Measurements from ENCODE around the gene SELENOO.
A peak's percentile ranks its signal among the peaks of the same experiment; 100 is the strongest.

Gene SELENOO

GRCh38 chr22:50255607-50256006 lies 54.8 kb downstream of the SELENOO start:
- Histone ChIP-seq H3K4me3 (ENCODE audit: insufficient read depth, low read depth, low read length, poor library complexity, severe bottlenecking) (no peak overlapping the region), H3K9me3 (ENCODE audit: control insufficient read depth, low read length) (no peaks in the 10 kb centered on the region), H3K36me3 (ENCODE audit: control insufficient read depth, insufficient read depth, low read length) (no peaks in the 10 kb centered on the region), H3K27ac (ENCODE audit: insufficient read depth, low read length, poor library complexity, severe bottlenecking) (no peak overlapping the region), H3K27me3 (replicated peaks; ENCODE audit: control insufficient read depth, insufficient read depth, low read length, poor library complexity, severe bottlenecking) (no peaks in the 10 kb centered on the region), H3K4me1 (ENCODE audit: control insufficient read depth, insufficient read depth, low read length, poor library complexity, severe bottlenecking) (peaks cover under 1% of the 10 kb centered on the region)
- DNase-seq: no peak

- H3K36me3 ChIP-seq (ENCODE audit: control insufficient read depth, insufficient read depth, low read length): no peaks in the 10 kb centered on the region
- no peak overlapping the region for H3K27ac ChIP-seq (ENCODE audit: insufficient read depth, low read length, poor library complexity, severe bottlenecking)
- no peaks in the 10 kb centered on the region for H3K4me1 ChIP-seq (ENCODE audit: control insufficient read depth, insufficient read depth, low read length, poor library complexity, severe bottlenecking)
- H3K9me3 ChIP-seq (ENCODE audit: control insufficient read depth, low read length): no peaks in the 10 kb centered on the region
- no peak for DNase-seq
- H3K27me3 ChIP-seq (replicated peaks; ENCODE audit: control insufficient read depth, insufficient read depth, low read length, poor library complexity, severe bottlenecking): no peaks in the 10 kb centered on the region
- H3K4me3 ChIP-seq (ENCODE audit: insufficient read depth, low read depth, low read length, poor library complexity, severe bottlenecking): no peak overlapping the region
Observed at GRCh38 chr22:50256258-50256862, 55.5 kb downstream of the SELENOO start.

DNA sequence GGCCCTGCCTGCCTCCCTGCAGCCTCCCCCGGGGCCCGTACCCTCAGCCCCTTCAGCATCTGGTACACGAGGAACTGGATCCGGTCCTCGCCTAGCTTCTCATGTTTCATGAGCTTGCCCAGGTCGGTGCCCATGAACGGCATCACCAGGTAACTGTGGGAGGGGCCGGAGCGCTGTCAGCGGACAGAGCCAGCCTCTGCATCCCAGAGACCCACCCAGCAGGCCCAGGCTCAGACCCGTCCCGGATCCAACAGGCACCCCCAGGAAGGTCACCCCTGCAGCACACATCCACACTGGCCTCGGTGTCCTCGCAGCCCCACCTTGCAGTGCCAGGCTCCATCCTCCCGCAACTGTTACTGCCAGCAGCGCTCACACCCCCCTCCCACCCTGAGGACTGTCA lies 56.2 kb downstream of the SELENOO start:
- no peak for DNase-seq
- Histone ChIP-seq H3K4me1 (ENCODE audit: control insufficient read depth, insufficient read depth, low read length, poor library complexity, severe bottlenecking) (no peaks in the 10 kb centered on the region), H3K4me3 (ENCODE audit: insufficient read depth, low read depth, low read length, poor library complexity, severe bottlenecking) (no peak overlapping the region), H3K27me3 (replicated peaks; ENCODE audit: control insufficient read depth, insufficient read depth, low read length, poor library complexity, severe bottlenecking) (peaks cover under 1% of the 10 kb centered on the region), H3K36me3 (ENCODE audit: control insufficient read depth, insufficient read depth, low read length) (no peaks in the 10 kb centered on the region), H3K27ac (ENCODE audit: insufficient read depth, low read length, poor library complexity, severe bottlenecking) (no peak overlapping the region), H3K9me3 (ENCODE audit: control insufficient read depth, low read length) (no peaks in the 10 kb centered on the region)

GRCh38 chr22:50257451-50258360 lies 56.9 kb downstream of the SELENOO start:
- Histone ChIP-seq H3K4me3 (ENCODE audit: insufficient read depth, low read depth, low read length, poor library complexity, severe bottlenecking) (no peak overlapping the region), H3K4me1 (ENCODE audit: control insufficient read depth, insufficient read depth, low read length, poor library complexity, severe bottlenecking) (no peaks in the 10 kb centered on the region), H3K27ac (ENCODE audit: insufficient read depth, low read length, poor library complexity, severe bottlenecking) (no peak overlapping the region), H3K36me3 (ENCODE audit: control insufficient read depth, insufficient read depth, low read length) (no peaks in the 10 kb centered on the region), H3K27me3 (replicated peaks; ENCODE audit: control insufficient read depth, insufficient read depth, low read length, poor library complexity, severe bottlenecking) (peaks cover 8% of the 10 kb centered on the region), H3K9me3 (ENCODE audit: control insufficient read depth, low read length) (no peaks in the 10 kb centered on the region)
- DNase-seq: no peak

DNA sequence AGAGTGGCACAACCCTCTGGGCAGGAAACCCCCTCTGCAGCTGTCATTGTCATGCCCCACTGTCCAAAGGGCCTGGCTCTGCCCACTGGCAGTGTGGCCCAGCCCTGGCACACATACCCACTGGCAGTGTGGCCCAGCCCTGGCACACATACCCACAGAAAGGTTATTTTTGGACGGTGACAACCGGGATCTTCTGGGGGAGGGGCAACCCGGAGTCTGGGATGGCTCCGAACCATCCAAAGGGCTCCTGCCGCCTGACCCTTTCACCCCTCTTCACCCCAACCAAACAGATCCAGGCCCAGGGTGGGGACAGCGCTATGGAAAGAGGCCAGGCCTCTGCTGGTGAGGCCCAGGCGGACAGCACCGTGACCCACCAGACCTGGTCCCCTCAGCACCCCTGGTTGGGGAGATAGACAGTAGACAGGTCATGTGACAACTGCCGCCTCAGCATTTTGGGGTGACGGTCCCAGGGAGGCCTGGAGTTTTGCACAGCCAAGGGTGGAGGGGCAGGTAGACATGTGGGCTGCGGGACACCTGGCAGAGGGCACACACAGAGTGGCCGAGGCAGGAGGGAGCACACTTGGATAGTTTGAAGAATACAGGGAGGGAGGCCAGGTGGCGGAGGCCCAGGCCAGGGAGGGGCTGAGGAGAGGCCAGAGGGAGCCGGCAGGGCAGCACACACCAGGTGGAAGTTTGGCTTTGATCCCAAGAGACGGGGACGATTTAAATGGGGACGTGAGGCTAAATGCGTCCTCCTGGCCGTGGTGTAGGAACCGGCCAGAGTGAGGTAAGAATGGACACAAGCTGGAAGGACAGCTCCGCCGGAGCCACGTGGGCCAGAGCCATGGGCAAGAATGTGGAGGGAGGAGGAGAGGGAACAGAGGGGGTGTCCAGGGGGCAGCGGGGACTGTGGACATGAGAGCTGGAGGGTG lies 57.8 kb downstream of the SELENOO start:
- H3K4me3 ChIP-seq (ENCODE audit: insufficient read depth, low read depth, low read length, poor library complexity, severe bottlenecking): no peak overlapping the region
- peaks cover 17% of the 10 kb centered on the region for H3K27me3 ChIP-seq (replicated peaks; ENCODE audit: control insufficient read depth, insufficient read depth, low read length, poor library complexity, severe bottlenecking)
- no peaks in the 10 kb centered on the region for H3K9me3 ChIP-seq (ENCODE audit: control insufficient read depth, low read length)
- no peaks in the 10 kb centered on the region for H3K4me1 ChIP-seq (ENCODE audit: control insufficient read depth, insufficient read depth, low read length, poor library complexity, severe bottlenecking)
- no peak overlapping the region for H3K27ac ChIP-seq (ENCODE audit: insufficient read depth, low read length, poor library complexity, severe bottlenecking)
- H3K36me3 ChIP-seq (ENCODE audit: control insufficient read depth, insufficient read depth, low read length): no peaks in the 10 kb centered on the region
- no peak for DNase-seq

GRCh38 chr22:50259302-50259701 lies 58.5 kb downstream of the SELENOO start:
- Histone ChIP-seq H3K4me1 (ENCODE audit: control insufficient read depth, insufficient read depth, low read length, poor library complexity, severe bottlenecking) (no peaks in the 10 kb centered on the region), H3K36me3 (ENCODE audit: control insufficient read depth, insufficient read depth, low read length) (no peaks in the 10 kb centered on the region), H3K4me3 (ENCODE audit: insufficient read depth, low read depth, low read length, poor library complexity, severe bottlenecking) (no peak overlapping the region)

DNA sequence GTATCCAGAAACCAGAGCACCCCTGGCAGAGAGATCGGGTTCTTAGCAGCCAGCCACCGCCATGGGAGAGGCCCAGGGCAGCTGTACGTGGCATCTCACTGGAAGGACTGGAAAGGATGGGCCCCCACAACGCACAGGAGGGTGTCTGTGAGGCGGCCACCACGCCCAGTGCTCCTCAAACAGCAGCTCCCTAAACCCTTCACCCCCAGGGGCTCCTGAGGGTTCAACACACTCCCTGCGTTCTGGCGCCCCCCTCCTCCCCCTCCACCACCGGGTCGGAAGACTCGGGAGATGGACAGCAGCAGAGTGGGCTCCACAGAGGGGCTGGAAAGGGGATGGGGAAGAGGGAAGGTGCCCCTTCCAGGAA lies 59.6 kb downstream of the SELENOO start:
- H3K4me3 ChIP-seq (ENCODE audit: insufficient read depth, low read depth, low read length, poor library complexity, severe bottlenecking): no peak overlapping the region
- peaks cover 17% of the 10 kb centered on the region for H3K27me3 ChIP-seq (replicated peaks; ENCODE audit: control insufficient read depth, insufficient read depth, low read length, poor library complexity, severe bottlenecking)
- H3K9me3 ChIP-seq (ENCODE audit: control insufficient read depth, low read length): no peaks in the 10 kb centered on the region
- no peak for DNase-seq
- H3K4me1 ChIP-seq (ENCODE audit: control insufficient read depth, insufficient read depth, low read length, poor library complexity, severe bottlenecking): no peaks in the 10 kb centered on the region
- no peaks in the 10 kb centered on the region for H3K36me3 ChIP-seq (ENCODE audit: control insufficient read depth, insufficient read depth, low read length)
- no peak overlapping the region for H3K27ac ChIP-seq (ENCODE audit: insufficient read depth, low read length, poor library complexity, severe bottlenecking)

More at GRCh38 chr22:50259302-50259701, 58.5 kb downstream of the SELENOO start:
- no peak for DNase-seq
- H3K27me3 ChIP-seq (replicated peaks; ENCODE audit: control insufficient read depth, insufficient read depth, low read length, poor library complexity, severe bottlenecking): peaks cover 17% of the 10 kb centered on the region
- no peaks in the 10 kb centered on the region for H3K9me3 ChIP-seq (ENCODE audit: control insufficient read depth, low read length)
- H3K27ac ChIP-seq (ENCODE audit: insufficient read depth, low read length, poor library complexity, severe bottlenecking): no peak overlapping the region

DNA sequence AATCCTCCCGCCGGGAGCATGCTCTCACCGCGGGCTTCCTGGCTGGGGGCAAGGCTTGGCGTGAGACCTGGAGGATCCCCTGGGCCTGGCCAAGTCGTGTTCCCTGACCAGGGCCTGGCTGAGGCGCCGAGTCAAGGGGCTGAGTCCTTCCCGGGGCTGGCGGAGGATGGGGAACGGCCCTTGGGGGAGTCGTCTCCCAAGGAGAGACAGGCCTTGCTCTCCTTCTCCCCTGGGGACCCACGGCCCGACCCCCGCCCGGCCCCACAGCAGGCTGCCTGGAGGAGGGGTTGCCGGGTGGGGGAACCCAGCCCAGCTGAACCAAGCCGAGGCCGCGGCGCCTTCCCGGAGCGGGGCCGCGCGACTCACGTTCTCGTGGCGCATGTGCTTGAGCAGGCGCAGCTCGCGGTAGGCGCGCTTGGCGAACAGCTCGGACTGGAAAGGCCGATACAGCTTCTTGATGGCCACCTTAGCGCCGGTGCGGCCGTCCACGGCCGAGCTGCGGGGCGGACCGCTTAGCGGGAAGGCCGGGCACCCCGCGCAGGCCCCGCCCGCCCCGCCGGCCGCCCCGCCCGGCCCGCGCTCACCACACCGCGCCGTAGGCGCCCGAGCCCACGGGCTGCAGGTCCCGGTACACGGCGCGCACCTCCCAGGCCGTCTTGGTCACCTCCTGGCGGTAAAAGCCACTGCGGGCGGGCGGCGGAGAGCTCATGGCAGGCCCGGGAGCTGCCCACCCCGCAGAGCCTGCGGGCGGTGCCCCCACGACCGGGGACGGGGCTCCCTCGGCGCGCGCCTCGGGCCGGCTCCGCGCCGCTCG lies 60.2 kb downstream of the SELENOO start:
- H3K4me3 ChIP-seq (ENCODE audit: insufficient read depth, low read depth, low read length, poor library complexity, severe bottlenecking): peak overlapping the region; percentile 4
- no peaks in the 10 kb centered on the region for H3K36me3 ChIP-seq (ENCODE audit: control insufficient read depth, insufficient read depth, low read length)
- H3K27me3 ChIP-seq (replicated peaks; ENCODE audit: control insufficient read depth, insufficient read depth, low read length, poor library complexity, severe bottlenecking): peaks cover 17% of the 10 kb centered on the region
- DNase-seq: no peak
- no peaks in the 10 kb centered on the region for H3K4me1 ChIP-seq (ENCODE audit: control insufficient read depth, insufficient read depth, low read length, poor library complexity, severe bottlenecking)
- no peak overlapping the region for H3K27ac ChIP-seq (ENCODE audit: insufficient read depth, low read length, poor library complexity, severe bottlenecking)
- no peaks in the 10 kb centered on the region for H3K9me3 ChIP-seq (ENCODE audit: control insufficient read depth, low read length)

Data from effector memory CD4-positive, alpha-beta T cell (primary cell).